ENCODE measurements around the gene SOX18. TPM values are rescaled to one million over a fixed set of nuclear protein-coding genes. Genes with fewer than 3 reads are reported as not detected.

The SOX18 gene
- total and polyA plus RNA-seq, 2 of the 13 experiments (the other 11 are each of a cell fraction or from before 2014, with no cell fraction given) = 1.6 to 1.9 TPM

DNA sequence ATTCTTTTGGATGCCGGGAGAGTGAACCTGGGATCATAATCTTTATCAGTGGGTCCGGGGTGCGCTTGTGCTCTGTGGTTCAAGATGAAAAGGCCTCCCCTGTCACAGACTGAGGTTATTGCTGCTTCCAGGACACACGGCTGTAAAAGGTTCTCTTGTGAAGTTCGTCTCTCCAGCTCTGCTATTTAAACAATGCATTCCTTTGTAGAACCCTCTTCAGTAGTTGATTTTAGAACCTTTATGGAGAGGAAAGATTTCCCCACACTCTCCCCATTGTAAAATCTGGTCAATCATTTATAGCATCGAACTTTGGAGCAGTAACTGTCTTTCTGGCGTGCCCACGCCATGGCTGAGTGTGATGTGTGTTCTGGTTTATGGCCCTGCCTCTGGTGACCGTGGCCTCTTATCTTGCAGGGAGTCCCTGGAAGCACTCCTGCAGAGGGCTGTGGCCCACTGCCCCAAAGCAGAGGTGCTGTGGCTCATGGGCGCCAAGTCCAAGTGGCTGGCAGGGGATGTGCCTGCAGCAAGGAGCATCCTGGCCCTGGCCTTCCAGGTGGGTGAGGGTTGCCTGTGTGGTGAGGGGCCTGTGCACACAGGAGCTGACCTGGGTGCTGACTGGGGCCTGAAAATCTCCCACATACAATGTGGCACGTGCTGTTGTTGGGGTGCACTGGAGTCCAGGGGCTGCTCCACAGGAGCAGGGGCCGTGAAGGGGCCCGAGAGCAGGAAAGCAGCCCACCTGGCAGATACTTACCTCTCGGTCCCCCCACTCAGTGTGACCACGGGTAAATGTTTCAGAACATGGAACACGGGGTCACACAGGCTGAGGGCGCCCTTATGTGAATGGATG lies 25.1 kb downstream of the SOX18 start (continued):
- TF ChIP-seq ZNF292 (CRISPR knock-in tag; IDR thresholded peaks at IDR 0.05; ENCODE audit: borderline replicate concordance, low read depth) (peak; percentile 45; the same call in 1 of the 2 replicates), ZNF513 (CRISPR knock-in tag; conservative IDR thresholded peaks at IDR 0.05) (no peak), STAG1 (CRISPR knock-in tag; IDR thresholded peaks at IDR 0.05) (peak; percentile 25; the same call in 1 of the 2 replicates), TFE3 (CRISPR knock-in tag; IDR thresholded peaks at IDR 0.05) (peak; percentile 66), ZNF432 (CRISPR knock-in tag; IDR thresholded peaks at IDR 0.05; ENCODE audit: borderline replicate concordance) (no peak), ADNP (CRISPR knock-in tag; IDR thresholded peaks at IDR 0.05) (no peak), RXRB (CRISPR knock-in tag; IDR thresholded peaks at IDR 0.05; ENCODE audit: borderline replicate concordance) (peak; percentile 74; the same call in 1 of the 2 replicates), ASH2L (IDR thresholded peaks at IDR 0.05; ENCODE audit: insufficient read length, low read depth, low read length) (peak; percentile 94), MATR3 (CRISPR knock-in tag; IDR thresholded peaks at IDR 0.05) (no peak), TOE1 (CRISPR knock-in tag; IDR thresholded peaks at IDR 0.05) (no peak; the same call in 1 of the 2 replicates), NBN (conservative IDR thresholded peaks at IDR 0.05) (no peak), U2AF2 (IDR thresholded peaks at IDR 0.05; ENCODE audit: low read depth, low read length) (no peak), SOX6 (IDR thresholded peaks at IDR 0.05) (no peak), SOX6 (CRISPR knock-in tag; IDR thresholded peaks at IDR 0.05) (peak; percentile 98), DNMT1 (CRISPR knock-in tag; IDR thresholded peaks at IDR 0.05) (peak; percentile 83; the same call in 1 of the 2 replicates), RNF219 (CRISPR knock-in tag; IDR thresholded peaks at IDR 0.05) (no peak), ZNF562 (CRISPR knock-in tag; IDR thresholded peaks at IDR 0.05; ENCODE audit: borderline replicate concordance) (no peak), ZNF570 (CRISPR knock-in tag; IDR thresholded peaks at IDR 0.05; ENCODE audit: borderline replicate concordance) (no peak; the same call in 1 of the 2 replicates), ZBTB42 (CRISPR knock-in tag; IDR thresholded peaks at IDR 0.05) (no peak)
- TF ChIP-seq, protein P1, sequence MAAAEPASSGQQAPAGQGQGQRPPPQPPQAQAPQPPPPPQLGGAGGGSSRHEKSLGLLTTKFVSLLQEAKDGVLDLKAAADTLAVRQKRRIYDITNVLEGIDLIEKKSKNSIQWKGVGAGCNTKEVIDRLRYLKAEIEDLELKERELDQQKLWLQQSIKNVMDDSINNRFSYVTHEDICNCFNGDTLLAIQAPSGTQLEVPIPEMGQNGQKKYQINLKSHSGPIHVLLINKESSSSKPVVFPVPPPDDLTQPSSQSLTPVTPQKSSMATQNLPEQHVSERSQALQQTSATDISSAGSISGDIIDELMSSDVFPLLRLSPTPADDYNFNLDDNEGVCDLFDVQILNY (CRISPR knock-in tag; conservative IDR thresholded peaks at IDR 0.05) = peak; percentile 57; the same call in 1 of the 2 replicates
- TF ChIP-seq, protein P2, sequence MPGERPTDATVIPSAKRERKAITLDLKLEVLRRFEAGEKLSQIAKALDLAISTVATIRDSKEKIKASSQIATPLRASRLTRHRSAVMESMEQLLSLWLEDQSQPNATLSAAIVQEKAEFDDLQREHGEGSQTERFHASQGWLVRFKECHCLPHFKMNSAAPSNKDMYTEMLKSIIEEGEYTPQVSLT (CRISPR knock-in tag; IDR thresholded peaks at IDR 0.05; ENCODE audit: borderline replicate concordance, low read depth) = no peak; the same call in 1 of the 2 replicates

Measured in HepG2 (cell line).